GM18867 (cell line): ENCODE results near the gene TANGO2.
"Not testable (repeated sequence)": the region's sequence is repeated elsewhere in the genome, so short reads cannot be mapped to it uniquely, and the experiment has no call there.

Experiments used
- ATAC-seq: cut with Tn5 transposase; IDR thresholded peaks from one replicate; pipeline ENCODE4 v1.9.1; 2021; ENCODE audit warnings: mild to moderate bottlenecking, moderate library complexity; ENCODE audit not compliant: unreplicated experiment

Gene TANGO2

DNA sequence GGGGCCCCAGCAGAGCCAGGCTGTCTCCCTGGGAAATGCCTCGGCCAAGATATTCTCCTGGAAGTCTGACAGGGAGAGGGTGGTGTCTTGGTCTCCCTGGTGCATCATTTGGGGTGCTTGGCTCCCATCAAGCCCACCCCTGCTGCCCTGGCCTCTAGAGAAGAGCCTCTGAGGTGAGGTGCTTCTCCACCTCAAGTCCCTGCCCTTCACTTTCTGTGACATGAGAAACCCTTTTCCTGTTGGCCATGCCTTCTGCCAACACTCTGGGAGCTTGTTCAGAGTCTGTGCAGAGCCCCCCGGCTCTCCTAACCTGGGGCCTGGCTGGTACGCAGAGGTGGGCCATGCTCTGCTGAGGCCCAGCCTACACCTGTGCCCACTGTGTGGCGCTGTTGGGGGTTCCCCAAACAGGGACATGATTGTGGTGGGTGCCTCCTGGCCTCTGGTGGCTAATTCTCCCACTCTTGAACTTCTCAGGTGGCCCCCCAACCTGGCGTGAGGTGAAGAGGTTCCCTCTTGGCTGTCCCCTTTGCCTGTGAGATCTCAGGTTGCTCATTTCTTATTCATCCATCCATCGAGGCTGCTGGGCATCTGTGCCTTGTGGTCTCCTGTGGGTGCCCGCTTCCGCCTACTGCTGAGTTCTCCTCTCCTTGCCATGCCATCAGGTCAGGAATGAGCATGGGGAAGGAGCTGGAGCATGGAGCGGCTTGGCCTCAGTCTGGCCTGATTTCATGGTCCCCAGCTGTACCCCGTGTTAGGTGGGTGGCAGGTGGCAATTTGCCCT is 40.0 kb downstream of the TANGO2 start:
- ATAC-seq: no peak

DNA sequence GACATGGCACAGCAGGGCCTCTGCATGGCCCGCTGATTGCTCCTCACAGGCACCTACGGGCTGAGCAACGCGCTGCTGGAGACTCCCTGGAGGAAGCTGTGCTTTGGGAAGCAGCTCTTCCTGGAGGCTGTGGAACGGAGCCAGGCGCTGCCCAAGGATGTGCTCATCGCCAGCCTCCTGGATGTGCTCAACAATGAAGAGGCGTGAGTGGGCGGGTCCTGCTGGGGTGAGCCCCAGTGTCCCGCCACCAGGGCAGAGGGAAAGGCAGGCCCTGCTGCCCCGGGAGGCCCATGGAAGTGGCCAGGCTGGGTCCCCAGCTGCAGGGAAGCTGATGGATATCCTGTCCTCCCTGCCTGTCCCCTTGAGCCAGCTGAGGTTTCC is 40.6 kb downstream of the TANGO2 start:
- no peak for ATAC-seq

DNA sequence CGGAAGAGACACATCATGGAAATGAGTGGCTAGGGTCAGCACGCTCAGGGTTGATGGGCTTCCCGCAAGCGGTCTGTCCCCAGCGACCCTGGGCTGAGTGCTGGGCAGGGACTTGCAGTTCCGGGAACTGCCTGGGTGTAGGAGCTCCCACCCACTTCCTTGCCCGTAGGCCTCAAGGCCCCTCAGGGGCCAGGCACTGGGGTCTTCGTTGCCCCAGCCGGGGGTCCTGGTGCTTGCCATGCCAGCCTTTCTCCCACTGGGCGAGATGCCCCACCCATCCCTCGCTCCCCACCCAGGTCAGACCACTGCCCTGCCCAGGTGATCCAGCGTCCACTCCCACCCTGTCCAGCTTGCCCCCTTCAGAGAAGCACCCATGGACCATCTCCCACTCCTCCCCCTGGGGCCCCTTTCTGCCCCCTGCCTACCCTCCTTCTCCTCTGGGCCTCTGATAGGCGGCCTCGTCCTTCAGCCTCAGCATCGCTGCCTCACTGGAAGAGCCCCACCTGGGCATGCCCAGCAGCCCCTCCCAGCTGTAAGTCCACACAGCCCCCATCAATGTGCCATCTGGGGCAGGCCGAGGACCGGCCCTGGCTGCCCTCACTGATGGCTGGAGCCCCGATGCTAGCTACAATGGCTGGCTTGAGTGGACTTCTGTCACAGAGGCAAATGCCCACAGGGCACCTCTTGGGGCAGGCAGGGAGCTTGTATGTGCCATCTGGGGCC is 41.3 kb downstream of the TANGO2 start:
- ATAC-seq: no peak

DNA sequence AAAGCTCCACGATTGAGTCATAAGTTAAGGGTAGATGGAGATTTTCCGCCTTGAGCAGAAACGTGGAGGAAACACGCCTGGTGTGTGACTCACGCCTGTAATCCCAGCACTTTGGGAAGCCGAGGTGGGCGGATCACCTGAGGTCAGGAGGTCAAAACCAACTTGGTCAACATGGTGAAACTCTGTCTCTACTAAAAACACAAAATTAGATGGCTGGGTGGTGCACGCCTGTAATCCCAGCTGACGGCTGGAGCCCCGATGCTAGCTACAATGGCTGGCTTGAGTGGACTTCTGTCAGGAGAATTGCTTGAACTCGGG is 41.8 kb downstream of the TANGO2 start:
- no peak for ATAC-seq

DNA sequence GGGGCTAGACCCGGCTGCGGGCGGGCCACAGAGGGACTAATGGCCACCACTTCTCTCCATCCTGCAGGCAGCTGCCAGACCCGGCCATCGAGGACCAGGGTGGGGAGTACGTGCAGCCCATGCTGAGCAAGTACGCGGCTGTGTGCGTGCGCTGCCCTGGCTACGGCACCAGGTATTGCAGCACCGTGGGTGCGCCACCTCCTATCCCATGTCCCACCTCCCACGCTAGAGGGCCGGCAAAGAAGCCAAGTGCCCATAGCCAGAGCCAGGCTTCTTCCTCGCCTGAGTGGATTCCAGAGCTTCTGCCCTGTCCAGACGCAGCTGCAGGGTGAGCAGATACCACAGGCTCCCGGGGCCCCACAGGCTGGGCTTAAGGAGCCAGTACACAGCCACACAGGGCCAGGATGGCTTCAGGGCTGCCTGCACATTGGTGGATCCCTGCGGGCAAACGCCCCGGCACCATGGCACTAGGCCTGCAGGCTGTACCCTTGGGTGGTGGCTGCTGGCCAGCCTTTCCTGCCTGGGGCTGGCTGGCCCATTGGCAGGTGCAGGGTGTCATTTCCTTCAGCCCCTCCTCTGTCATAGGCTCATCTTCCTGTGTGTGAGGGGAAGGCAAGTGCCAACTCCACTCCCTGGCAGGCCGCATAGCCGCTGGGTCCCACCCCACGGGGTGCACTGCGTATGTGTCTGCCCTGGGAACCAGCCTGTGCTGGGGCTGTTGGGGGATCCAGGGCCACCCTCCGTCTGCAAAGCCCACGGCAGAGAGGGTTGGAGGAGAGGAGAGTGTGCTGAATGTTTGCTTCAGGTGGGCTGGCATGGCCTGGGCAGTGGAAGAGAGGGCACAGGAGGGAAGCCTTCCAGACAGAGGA is 42.6 kb downstream of the TANGO2 start:
- ATAC-seq: no peak

DNA sequence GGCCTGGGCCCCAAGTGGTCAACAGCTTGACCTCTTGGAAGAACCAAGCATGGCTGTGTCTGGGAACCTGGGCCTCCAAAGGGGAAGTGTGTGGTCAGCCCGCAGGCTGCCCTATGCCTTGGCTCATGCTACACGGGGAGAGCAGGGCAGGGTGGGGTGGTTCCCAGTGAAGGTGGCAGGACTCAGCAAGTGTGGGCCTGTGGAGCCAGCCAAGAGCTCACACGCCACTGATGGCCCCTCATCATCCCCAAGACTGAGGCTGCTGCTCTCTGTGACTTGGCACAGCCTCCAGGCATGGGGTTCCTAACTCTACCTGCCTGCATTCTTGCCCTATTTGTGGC is 43.2 kb downstream of the TANGO2 start:
- ATAC-seq: no peak

DNA sequence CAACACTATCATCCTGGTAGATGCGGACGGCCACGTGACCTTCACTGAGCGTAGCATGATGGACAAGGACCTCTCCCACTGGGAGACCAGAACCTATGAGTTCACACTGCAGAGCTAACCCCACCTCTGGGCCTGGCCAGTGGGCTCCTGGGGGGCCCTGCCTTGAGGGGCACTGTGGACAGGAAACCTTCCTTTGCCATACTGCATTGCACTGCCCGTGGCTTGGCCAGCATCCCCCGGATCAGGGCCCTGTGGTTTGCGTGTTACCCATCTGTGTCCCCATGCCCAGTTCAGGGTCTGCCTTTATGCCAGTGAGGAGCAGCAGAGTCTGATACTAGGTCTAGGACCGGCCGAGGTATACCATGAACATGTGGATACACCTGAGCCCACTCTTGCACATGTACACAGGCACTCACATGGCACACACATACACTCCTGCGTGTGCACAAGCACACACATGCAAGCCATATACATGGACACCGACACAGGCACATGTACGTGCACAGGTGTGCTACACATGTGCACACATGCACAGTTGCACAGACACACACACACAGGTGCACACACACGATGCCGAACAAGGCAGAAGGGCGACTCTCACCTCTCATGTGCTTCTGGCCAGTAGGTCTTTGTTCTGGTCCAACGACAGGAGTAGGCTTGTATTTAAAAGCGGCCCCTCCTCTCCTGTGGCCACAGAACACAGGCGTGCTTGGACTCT is 43.8 kb downstream of the TANGO2 start:
- ATAC-seq: no peak

DNA sequence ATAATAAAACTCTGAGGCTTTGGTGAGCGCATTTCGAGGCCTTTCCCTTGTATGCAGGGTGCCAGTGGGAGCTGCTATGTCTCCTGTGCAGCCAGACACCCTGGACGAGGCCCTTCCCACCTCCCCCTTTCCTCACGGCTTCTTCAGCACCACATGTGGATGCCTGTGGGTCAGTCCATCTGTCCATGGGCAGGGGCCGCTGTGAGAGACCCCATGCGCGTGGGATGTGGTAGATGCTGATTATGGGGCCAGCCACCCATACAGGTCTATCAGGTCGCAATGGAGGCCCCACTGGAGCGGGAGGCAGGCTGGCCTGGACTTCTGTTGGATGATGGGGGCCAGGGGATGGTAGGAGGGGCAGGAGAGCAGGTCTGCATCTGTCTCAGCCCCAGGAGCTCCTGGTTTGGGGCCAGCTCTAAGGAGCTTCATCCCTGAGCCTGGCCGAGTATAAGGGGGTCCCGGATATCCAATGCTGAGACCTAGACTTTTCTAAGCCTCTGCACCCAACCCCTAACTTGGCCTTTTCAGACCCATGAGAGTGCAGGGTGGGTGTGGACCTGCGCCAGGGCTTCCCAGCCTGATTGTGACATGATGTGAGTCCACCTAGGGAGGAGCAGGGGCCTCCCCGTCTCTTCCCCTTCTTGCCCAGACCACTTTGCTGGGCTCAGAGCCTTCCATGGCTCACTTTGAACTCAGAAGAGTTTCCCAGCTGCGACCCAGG is 45.1 kb downstream of the TANGO2 start:
- ATAC-seq: no peak

DNA sequence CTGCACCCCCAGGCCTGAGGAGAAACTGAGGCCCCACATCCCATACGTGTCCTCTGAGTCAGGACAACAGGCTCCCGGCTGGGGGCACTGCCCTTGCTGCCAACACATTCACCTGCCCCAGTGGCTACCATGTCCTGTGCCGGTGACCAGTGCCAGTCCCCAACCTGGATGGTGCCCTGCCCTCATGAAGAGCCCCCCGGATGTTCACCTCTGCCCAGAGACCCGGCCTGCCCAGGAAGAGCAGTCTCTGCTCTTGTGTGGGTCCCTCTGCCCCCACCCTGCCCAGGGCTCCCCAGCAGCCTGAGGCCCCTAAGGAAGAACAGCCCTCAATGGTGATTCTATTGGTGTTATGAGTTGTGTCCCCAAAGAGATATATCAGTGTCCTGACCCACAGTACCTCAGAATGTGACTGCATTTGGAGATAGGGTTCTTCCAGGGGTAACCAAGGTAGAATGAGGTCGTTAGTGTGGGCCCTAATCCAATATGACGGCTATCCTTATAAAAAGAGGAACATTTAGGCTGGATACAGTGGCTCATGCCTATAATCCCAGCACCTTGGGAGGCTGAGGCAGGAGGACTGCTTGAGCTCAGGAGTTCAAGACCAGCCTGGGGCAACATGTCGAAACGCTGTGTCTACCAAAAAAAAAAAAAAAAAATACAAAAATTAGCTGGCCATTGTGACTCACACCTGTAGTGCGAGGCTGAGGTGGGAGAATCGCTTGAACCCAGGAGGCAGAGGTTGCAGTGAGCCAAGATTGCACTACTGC is 45.9 kb downstream of the TANGO2 start:
- no peak for ATAC-seq

DNA sequence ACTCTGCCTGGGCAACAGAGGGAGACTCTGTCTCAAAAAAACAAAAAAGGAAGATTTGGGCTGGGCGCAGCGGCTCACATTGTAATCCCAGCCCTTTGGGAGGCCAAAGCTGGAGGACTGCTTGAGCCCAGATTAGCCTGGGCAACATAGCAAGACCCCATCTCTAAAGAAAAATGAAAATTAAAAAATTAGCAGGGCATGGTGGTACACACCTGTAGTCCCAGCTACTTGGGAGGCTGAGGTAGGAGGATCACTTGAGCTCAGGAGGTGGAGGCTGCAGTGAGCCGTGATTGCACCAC is 46.4 kb downstream of the TANGO2 start:
- ATAC-seq: not testable (repeated sequence)

DNA sequence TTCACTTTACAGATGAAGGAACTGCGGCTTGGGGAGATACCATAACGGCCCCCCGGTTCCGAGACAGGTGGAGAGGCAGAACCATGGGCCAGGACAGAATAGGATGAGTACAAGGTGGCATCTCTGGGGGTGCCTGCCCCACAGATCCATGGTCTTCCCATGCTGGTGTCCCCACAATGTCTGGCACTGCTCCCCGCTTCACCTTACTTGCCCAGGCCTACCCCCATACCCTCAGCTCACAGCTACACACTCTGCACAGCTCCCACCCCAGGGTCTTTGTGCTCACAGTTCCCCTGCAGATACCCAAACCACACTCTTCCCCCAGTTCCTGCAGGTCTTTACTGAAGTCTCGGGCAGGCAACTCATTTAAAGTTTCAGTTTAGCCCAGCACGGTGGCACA is 47.7 kb downstream of the TANGO2 start:
- no peak for ATAC-seq

DNA sequence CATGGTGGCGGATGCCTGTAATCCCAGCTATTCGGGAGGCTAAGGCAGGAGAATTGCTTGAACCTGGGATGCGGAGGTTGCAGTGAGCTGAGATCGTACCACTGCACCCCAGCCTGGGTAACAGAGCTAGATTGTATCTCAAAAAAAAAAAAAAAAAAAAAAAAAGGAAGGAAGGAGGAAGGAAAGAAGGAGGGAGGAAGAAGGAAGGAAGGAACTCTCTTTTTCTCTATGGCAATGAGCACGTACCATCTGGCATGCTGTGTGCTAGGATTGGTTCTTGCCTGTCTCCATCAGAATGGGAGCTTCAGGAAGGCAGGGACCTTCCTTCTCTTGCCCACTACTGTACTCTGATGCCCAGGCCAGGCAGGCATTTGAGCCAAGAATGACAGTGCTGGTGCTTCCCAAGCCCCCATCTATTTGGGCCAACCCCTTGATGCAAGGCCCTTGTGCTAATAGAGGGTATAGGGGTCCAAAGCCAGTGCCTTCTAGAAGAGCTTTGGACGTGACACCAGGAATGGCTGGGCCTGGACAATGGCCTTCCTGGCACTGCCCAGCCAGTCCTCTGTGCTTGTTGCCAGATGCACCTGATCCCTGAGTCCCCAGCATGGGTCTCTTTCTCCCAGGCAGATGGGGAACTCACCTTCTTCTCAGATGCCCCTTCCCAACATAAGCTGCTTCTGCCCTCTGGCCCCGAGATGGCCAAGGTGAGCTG is 48.6 kb downstream of the TANGO2 start:
- ATAC-seq: no peak

DNA sequence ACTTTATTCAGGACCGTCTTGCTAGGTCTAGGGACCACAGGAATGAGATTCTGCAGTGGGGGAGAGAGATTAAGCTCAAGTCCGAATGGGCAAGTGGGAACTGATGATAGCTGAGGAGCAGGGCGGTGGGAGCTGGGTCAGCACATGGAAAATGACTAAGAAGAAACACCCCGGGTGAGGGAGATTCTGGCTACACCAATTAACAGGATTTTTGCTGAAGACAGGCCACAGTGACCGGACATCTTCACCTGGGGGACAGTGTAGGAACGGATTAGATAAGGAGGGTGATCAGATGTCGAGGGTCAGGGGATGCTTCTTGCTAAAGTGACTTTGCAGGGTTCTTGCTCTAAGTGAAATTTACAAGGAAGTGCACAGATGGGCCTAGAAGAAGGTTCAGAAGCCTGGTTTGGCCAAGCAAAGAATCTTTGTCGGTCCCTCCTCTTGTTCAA is 50.6 kb downstream of the TANGO2 start:
- no peak for ATAC-seq

DNA sequence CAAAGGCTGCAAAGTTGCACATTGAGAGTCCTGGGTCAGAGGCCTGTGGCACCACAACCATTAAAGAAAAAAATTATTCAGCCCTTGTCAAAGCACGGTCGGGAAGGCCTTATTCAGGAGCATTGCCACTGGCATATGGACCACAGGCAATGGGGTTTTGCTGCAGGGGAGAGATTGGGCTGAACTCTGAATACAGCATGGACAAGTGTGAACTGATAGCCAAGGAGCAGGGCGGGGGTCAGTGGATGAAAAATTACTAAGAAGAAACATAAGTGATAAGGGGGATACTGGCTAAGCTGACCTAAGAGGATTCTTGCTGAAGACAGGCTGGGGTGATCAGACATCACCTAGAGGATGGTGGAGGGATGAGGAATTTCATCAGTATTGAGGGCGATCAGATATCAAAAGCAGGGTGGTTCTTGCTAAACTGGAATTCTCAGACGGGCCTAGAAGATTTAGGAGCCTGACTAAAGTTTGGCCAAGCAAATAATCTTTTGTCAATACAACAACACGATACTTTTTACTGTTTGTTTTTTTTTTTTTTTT is 55.8 kb downstream of the TANGO2 start:
- no peak for ATAC-seq

DNA sequence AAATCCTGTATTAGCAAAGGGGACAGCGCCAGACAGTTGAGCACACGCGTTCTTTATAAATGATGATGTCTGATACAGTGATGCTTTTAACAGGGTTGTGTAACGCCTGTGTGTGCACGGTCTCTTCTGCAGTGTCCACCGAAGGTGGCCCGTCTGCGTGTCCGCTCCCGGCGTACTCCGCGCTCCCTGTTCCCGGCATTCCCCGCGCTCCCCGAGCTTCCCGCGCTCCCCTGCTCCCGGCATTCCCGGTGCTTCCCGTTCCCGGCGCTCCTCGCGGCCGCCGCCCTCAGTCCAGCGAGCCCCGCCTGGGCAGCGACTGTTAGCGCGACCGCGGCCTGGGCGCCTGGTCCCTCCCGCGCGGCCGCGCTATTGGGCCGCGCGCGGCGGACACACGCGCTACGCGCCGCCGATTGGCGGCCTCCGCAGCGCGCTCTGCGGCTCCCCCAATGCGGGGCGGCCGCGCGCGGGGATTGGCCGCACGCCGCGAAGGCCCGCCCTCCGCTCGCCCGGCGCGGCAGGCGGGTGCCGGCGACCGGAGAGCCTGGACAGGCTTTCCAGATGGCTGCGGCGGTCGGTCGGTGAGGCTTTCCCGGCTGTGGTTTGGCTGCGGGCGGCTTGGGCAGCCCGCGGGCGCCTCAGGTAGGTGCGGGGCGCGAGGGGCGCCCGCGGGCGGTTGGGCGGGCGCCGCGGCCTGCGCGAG is 59.0 kb downstream of the TANGO2 start, which contains the start of gene DGCR8:
Gene DGCR8, plus strand, starts transcription at position 497 of the 700 bp plus-strand sequence. CDS start 5,723 bp downstream, outside the sequence.
- peak; percentile 77 for ATAC-seq

DNA sequence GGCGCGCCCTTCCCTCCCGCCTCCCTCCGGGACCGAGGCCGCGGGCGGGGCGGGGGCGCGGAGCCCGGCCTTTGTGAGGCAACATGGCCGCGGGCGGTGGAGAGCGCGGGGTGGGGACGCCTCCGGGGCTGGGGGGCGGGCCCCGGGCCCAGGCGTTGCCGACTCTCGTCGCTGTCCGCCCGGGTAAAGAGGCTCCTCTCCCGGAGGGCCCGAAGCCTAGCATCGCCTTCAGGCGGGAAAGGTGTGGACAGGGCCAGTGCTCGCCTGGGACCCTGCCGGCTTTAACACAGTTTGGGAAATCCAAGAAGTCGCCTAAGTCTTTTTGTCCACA is 59.5 kb downstream of the TANGO2 start:
- peak; percentile 62 for ATAC-seq

DNA sequence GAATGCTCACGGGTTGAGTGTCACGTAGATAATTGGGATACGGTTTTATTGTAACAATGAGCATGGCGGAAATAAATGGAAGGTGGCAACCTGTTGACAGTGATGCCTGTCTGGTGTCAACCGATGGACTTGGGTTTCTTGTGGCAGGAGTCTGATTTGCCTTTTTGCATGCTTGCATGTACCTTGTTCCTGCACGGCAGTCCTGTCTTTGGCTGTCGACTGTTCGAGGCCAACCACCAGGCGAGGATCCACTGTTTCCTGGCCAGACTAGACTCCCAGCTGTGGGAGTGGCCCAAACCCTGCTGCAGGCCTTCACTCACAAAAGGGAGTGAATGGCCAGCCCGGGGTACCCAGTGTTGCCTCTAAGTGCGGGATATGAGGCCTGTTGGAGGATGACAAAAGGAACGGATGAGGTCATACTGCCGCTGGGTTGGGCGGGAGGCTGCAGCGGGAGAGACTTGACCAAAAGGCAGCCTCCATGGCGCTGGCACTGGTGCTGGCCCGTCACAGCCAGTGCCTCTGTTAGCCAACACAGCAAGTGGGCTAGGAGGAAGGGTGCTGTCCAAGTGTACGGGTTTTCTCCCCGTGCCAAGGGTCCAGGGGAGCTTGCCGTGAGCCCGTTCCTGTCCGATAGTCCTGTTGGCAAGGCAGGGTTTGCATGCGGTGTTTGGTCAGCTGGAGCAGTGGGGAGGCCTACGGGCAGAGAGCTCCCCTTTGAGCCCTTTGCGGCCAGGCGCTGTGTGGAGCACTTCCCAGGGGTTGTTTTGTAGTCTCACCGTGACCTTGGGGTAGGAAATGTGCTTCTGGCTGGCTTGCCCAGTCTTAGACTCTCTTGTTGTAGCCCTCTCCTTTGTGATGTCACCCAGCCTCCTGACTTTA is 60.1 kb downstream of the TANGO2 start:
- ATAC-seq: no peak
